ENCODE results near the gene PLA2G2A.

The PLA2G2A gene

GRCh38 chr1:19974822-19975416, 4.5 kb downstream of the PLA2G2A start:
- no peak for DNase-seq (ENCODE audit: low read depth in 1 of 2, low spot score in 1 of 2)

DNA sequence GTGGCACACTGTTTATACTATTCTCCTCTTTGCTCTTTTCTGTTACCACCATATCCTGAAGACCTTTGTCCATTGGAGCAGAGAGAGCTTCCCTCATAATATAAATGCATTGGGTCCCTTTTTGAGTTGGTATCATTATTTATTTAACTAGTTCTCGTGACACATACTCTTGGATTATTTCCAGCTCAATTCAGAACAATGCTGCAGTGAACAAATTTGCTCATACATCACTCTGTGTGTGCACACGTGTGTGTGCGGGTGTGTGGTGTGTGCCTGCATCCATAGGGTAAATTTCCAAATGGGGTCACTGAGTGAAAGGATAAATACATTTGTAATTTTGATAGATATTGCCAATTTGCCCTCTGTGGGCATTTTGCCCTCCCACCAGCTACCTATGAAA, 5.8 kb downstream of the PLA2G2A start:
- DNase-seq (ENCODE audit: low read depth in 1 of 2, low spot score in 1 of 2): no peak

GRCh38 chr1:19971664-19972063, 7.8 kb downstream of the PLA2G2A start:
- no peak for DNase-seq (ENCODE audit: low read depth in 1 of 2, low spot score in 1 of 2)

DNA sequence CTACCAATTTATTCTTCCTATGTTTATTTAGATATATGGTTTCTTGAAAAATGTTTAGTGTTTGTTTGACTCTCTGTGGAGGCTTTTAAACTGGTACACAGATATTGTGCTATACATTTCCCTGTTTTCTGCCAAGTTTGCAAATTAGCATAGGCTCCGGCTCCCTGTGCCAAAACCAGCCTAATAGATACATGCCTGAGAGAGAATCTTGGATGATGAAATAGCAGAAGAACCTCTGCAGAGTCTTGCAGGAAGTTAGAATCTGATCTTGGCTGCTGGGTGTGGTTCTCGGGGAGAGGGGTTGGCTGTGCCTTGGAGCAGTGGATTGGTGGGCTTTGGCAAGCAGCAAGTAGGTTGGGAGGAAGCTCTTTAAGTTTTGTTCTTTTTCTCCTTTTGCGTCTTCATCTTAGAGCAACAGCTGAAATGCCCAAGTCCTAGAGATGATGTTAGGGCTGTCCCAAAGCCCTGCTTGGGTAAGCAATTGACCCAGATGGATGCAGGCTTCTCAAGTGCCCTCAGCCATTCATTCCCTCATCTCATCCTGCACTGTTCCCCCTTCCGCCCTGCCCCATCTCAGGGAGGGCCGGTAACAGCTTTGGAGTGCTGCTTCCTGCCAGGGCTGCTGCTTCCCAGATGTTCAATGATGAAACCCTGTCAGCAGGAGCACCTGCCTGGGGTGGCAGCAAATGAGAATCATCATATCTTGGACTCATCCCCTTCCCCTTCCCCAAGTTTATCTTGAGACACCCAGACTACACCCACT, 9.3 kb downstream of the PLA2G2A start:
- DNase-seq (ENCODE audit: low read depth in 1 of 2, low spot score in 1 of 2): no peak

- DNase-seq (ENCODE audit: low read depth in 1 of 2, low spot score in 1 of 2): no peak
These were observed 11.6 kb downstream of the PLA2G2A start for GRCh38 chr1:19967808-19968207.

GRCh38 chr1:19964542-19964941, 14.9 kb downstream of the PLA2G2A start:
- DNase-seq (ENCODE audit: low read depth in 1 of 2, low spot score in 1 of 2): no peak

- DNase-seq (ENCODE audit: low read depth in 1 of 2, low spot score in 1 of 2): no peak
These were observed 15.8 kb downstream of the PLA2G2A start for GRCh38 chr1:19963636-19964035.

DNA sequence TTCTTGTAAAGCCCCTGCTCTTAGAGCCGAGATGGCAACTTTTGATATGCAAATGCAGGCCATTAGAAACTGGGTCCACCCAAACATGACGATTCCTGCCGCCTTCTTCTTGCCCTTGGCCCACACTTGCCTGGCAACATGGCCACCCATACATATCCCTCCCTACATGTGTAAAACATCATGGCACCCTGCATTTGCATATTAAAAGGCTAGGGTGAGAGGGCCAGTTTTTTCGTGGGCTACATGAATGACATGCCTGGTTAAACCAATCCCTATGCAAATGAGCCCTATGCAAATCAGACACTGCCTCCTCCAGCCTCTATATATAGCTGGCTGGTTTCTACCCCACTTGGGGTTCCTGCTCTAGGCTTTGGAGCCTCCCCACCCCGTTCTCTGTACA, 18.8 kb downstream of the PLA2G2A start:
- no peak for DNase-seq (ENCODE audit: low read depth in 1 of 2, low spot score in 1 of 2)

DNA sequence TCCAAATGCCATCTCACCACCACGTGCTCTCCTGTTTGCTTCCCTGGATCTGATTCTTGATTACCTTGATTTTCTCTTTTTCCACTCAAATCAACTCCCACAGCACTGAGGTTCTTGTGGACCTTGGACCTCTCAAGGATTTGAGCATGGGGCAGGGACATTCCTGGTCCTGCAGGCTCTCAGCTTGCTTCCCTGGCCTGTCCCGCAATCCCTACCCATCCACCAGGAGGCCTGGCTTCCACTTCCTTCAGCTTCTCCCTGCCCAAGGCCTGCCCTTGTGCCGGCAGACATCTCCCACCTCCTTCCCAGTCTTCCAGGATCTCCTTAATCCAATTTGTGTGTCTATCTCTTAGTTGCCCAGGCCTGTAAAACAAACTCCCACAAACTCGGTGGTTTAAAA, 21.6 kb downstream of the PLA2G2A start:
- no peak for DNase-seq (ENCODE audit: low read depth in 1 of 2, low spot score in 1 of 2)

- no peak for DNase-seq (ENCODE audit: low read depth in 1 of 2, low spot score in 1 of 2)
These were observed 23.8 kb downstream of the PLA2G2A start for GRCh38 chr1:19955534-19956170.

DNA sequence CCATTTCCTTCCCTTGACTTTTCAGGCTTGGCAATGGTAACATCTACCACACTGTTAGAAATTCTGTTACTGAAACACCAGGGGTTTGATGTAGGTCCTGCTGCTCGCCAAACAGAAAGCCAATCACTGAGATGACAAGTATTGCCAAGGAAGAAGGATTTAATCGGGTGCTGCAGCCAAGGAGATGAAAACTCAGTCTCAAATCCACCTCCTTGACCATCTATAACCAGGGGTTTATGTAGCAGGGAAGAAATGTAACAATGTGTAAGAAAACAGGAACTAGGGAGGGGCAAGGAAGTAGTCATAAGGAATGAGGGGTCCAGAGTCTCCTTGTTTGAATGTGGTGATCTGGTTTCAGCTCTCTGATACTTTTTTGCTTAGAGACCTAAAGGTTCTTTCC, 25.4 kb downstream of the PLA2G2A start:
- no peak for DNase-seq (ENCODE audit: low read depth in 1 of 2, low spot score in 1 of 2)

DNA sequence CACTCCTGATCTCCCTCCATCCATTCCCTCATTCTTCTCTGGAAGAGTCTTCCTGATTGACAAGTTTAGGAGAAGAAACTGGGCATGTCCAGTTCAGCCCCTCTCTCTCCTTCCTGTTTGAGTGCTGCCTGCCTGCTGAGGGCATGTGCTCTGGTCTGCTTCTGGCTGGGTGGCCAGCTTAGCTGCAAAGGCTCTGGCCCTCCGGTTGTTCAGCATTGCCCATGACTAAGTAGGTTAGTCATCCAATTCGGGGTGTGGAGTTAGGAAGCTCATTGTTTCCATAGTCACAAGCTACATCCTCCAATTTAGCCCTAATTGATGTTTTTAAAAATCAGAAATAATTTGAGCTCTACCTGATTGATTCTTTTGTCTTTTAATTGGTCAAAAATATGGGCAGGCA, 30.4 kb downstream of the PLA2G2A start:
- no peak for DNase-seq (ENCODE audit: low read depth in 1 of 2, low spot score in 1 of 2)

GRCh38 chr1:19946971-19947370, 32.4 kb downstream of the PLA2G2A start:
- no peak for DNase-seq (ENCODE audit: low read depth in 1 of 2, low spot score in 1 of 2)

DNA sequence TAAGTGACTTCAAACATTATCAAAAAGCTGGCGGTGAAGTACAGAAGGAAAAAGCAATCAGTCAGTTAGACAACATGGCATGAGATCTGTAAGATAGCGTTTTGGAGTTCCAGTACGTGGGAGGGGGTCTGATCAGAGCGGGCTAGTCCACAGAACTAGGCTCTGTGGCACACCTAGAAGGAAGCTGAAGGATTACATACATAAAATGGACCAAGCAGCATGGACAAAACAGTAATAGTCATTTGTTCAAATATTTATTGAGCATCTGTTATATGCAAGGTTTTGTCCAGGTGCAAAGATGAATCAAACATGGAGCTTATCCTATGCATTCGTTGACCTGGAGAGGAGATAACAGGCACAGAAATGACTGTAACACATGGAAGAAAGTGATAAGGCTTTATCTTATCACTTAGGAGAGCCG, 33.1 kb downstream of the PLA2G2A start:
- no peak for DNase-seq (ENCODE audit: low read depth in 1 of 2, low spot score in 1 of 2)

GRCh38 chr1:19945914-19946313, 33.5 kb downstream of the PLA2G2A start:
- DNase-seq (ENCODE audit: low read depth in 1 of 2, low spot score in 1 of 2): no peak

GRCh38 chr1:19942657-19943056, 36.8 kb downstream of the PLA2G2A start:
- DNase-seq (ENCODE audit: low read depth in 1 of 2, low spot score in 1 of 2): no peak

GRCh38 chr1:19942088-19942487, 37.3 kb downstream of the PLA2G2A start:
- DNase-seq (ENCODE audit: low read depth in 1 of 2, low spot score in 1 of 2): no peak

DNA sequence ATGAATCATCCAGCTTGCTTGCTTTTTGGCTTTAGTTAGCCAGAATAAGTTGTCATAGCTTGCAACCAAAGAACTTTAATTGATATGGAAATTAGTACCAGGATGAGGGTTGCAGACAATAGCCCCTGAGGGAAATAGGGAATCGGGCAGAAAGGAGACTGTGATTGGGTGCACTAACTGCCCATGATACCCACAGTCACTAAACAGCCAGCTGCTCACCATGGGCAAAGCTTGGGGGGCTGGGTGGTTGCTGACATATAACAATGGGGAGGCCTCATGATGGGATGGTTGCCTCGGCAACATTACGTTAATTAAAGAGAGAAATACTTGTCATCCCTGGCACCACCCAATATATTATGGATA, 38.2 kb downstream of the PLA2G2A start:
- no peak for DNase-seq (ENCODE audit: low read depth in 1 of 2, low spot score in 1 of 2)

- no peak for DNase-seq (ENCODE audit: low read depth in 1 of 2, low spot score in 1 of 2)
These were observed 38.8 kb downstream of the PLA2G2A start for GRCh38 chr1:19940486-19941205.

DNA sequence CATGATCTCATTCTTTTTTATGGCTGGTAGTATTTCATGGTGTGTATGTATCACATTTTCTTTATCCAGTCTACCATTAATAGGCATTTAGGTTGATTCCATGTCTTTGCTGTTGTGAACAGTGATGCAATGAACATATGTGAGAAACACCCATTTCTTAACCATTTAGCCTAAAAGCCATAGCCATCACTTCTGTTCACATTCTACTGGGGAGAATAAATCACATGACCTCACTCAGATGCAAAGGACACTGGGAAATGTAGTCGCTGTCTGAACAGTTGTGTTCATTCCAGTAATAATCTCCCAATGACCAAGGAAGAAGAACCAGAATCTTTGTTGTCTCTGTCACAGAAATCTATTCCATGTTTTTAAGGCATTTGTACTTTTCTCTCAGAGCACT, 40.9 kb downstream of the PLA2G2A start:
- no peak for DNase-seq (ENCODE audit: low read depth in 1 of 2, low spot score in 1 of 2)

DNA sequence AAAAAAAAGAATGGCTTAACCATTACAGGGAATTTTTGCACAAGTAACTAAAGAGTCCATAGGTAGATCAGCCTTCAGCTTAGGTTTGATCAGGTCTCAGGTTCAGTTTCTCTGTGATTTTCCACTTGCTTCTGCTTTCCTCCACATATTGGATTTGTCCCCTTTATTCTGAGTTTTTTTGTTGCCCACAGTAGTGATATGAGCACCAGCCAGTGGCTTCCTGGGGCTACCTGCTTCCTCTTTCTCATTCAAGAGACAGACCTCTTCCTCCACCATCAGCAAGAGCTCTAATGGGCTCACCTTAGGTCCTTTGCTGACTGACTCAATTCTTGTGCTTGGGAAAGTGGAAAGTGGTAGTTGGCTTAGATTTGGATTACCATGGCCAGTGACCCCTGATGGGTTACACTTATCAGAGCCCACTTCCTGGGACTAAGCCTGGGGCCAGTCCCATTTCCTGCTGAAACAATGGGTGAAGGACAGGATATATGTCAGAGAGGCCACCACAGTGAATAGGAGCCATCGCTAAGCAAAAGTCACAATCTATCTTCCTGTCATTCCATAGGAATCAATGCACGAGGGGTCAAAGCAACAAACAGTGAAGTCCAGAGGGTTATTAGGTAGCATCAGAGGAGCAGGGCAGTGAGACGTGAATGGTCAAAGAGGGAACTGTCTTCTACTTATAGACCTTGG, 43.2 kb downstream of the PLA2G2A start:
- DNase-seq (ENCODE audit: low read depth in 1 of 2, low spot score in 1 of 2): no peak

All from activated T-helper 1 cell treated with anti-CD3 and anti-CD28 coated beads, Interleukin-2, amount 50 U/mL, for 16 hours (primary cell).